IPS-11a (cell line): Measurements from ENCODE around the gene OTULIN.

Experiments
- H3K4me3 ChIP-seq: one replicate; pipeline ENCODE4 v1.5.1; 2013; ENCODE audit warnings: low read depth, low read length, control low read depth

OTULIN gene

GRCh38 chr5:14696057-14696456, 31.5 kb downstream of the OTULIN start:
- H3K4me3 ChIP-seq, result no peak overlapping the region

GRCh38 chr5:14696851-14697250, 32.3 kb downstream of the OTULIN start:
- no peak overlapping the region for H3K4me3 ChIP-seq

GRCh38 chr5:14698495-14698894, 34.0 kb downstream of the OTULIN start:
- H3K4me3 ChIP-seq, result no peak overlapping the region

- no peak overlapping the region for H3K4me3 ChIP-seq
Observed at GRCh38 chr5:14699159-14699558, 34.6 kb downstream of the OTULIN start.

- H3K4me3 ChIP-seq, result no peak overlapping the region
Observed at GRCh38 chr5:14699807-14700400, 35.4 kb downstream of the OTULIN start.

GRCh38 chr5:14700478-14701436, 36.2 kb downstream of the OTULIN start:
- no peak overlapping the region for H3K4me3 ChIP-seq

GRCh38 chr5:14701556-14701955, 37.0 kb downstream of the OTULIN start:
- no peak overlapping the region for H3K4me3 ChIP-seq

- no peak overlapping the region for H3K4me3 ChIP-seq
Observed at GRCh38 chr5:14702238-14702839, 37.8 kb downstream of the OTULIN start.

GRCh38 chr5:14705556-14705955, 41.0 kb downstream of the OTULIN start:
- no peak overlapping the region for H3K4me3 ChIP-seq

GRCh38 chr5:14706615-14707021, 42.1 kb downstream of the OTULIN start:
- no peak overlapping the region for H3K4me3 ChIP-seq

GRCh38 chr5:14707811-14708390, 43.4 kb downstream of the OTULIN start:
- H3K4me3 ChIP-seq, result no peak overlapping the region

- H3K4me3 ChIP-seq, result no peak overlapping the region
Observed at GRCh38 chr5:14708551-14708950, 44.0 kb downstream of the OTULIN start.

GRCh38 chr5:14710313-14710994, 45.9 kb downstream of the OTULIN start:
- no peak overlapping the region for H3K4me3 ChIP-seq

- no peak overlapping the region for H3K4me3 ChIP-seq
Observed at GRCh38 chr5:14712131-14712530, 47.6 kb downstream of the OTULIN start.

- no peak overlapping the region for H3K4me3 ChIP-seq
Observed at GRCh38 chr5:14712666-14713065, 48.1 kb downstream of the OTULIN start.

GRCh38 chr5:14713476-14714390, 49.2 kb downstream of the OTULIN start:
- H3K4me3 ChIP-seq, result no peak overlapping the region

- H3K4me3 ChIP-seq, result no peak overlapping the region
Observed at GRCh38 chr5:14714706-14715105, 50.2 kb downstream of the OTULIN start.

GRCh38 chr5:14715481-14715880, 51.0 kb downstream of the OTULIN start:
- no peak overlapping the region for H3K4me3 ChIP-seq

GRCh38 chr5:14716755-14717752, 52.5 kb downstream of the OTULIN start:
- H3K4me3 ChIP-seq, result no peak overlapping the region
